Myocyte (in vitro differentiated cells): ENCODE results near the gene PDPN. TPM values are rescaled to one million over a fixed set of nuclear protein-coding genes. Genes with fewer than 3 reads are reported as not detected.
A peak's percentile ranks its signal among the peaks of the same experiment; 100 is the strongest.
"Not testable (repeated sequence)": the region's sequence is repeated elsewhere in the genome, so short reads cannot be mapped to it uniquely, and the experiment has no call there.

Experiments used
- DNase-seq: peaks from one replicate; pipeline ENCODE4 v3.0.0-alpha.2; 2012; ENCODE audit warnings: low read depth
- polyA plus RNA-seq: library from polyadenylated mRNA; unstranded; fragments of >200 nt; gene quantifications from one replicate; pipeline ENCODE4 v1.2.1, GENCODE V29; 2012; ENCODE audit warnings: missing spikeins
- total RNA-seq: library from RNA; depleted of rRNA; stranded (reverse); fragments of >200 nt; gene quantifications from 2 replicates; pipeline ENCODE4 v1.2.3, GENCODE V29; 2014

PDPN gene
- 0.99 and 2.7 TPM in 2 replicates for total RNA-seq
- polyA plus RNA-seq = 17.7 TPM

GRCh38 chr1:13583595-13583965, at the start of gene PDPN:
PDPN (plus strand) TSS chr1:13583832; CDS start chr1:13584034, 202 bp downstream.
- no peak for DNase-seq

- no peak for DNase-seq
Observed at GRCh38 chr1:13535227-13535626, 48.4 kb upstream of the PDPN start.

GRCh38 chr1:13536571-13536970, 47.1 kb upstream of the PDPN start:
- DNase-seq = no peak

- DNase-seq = no peak
Observed at GRCh38 chr1:13538832-13539231, 44.8 kb upstream of the PDPN start.

GRCh38 chr1:13539683-13540082, 43.9 kb upstream of the PDPN start:
- no peak for DNase-seq

GRCh38 chr1:13540866-13541265, 42.8 kb upstream of the PDPN start:
- no peak for DNase-seq

- no peak for DNase-seq
Observed at GRCh38 chr1:13541435-13542215, 42.0 kb upstream of the PDPN start.

- DNase-seq = peak; percentile 3
Observed at GRCh38 chr1:13543451-13544220, 40.0 kb upstream of the PDPN start.

GRCh38 chr1:13544221-13544556, 39.4 kb upstream of the PDPN start:
- no peak for DNase-seq

- no peak for DNase-seq
Observed at GRCh38 chr1:13546791-13547190, 36.8 kb upstream of the PDPN start.

- DNase-seq = no peak
Observed at GRCh38 chr1:13548281-13548680, 35.4 kb upstream of the PDPN start.

- DNase-seq = no peak
Observed at GRCh38 chr1:13549021-13549420, 34.6 kb upstream of the PDPN start.

- no peak for DNase-seq
Observed at GRCh38 chr1:13549521-13549920, 34.1 kb upstream of the PDPN start.

- peak; percentile 3 for DNase-seq
Observed at GRCh38 chr1:13550663-13551062, 33.0 kb upstream of the PDPN start.

GRCh38 chr1:13554798-13555197, 28.8 kb upstream of the PDPN start:
- DNase-seq = no peak

- DNase-seq = no peak
Observed at GRCh38 chr1:13556224-13556764, 27.3 kb upstream of the PDPN start.

GRCh38 chr1:13560541-13560940, 23.1 kb upstream of the PDPN start:
- DNase-seq = no peak

- not testable (repeated sequence) for DNase-seq
Observed at GRCh38 chr1:13562981-13563380, 20.7 kb upstream of the PDPN start.

- no peak for DNase-seq
Observed at GRCh38 chr1:13564073-13564472, 19.6 kb upstream of the PDPN start.

GRCh38 chr1:13570435-13570834, 13.2 kb upstream of the PDPN start:
- not testable (repeated sequence) for DNase-seq

- DNase-seq = no peak
Observed at GRCh38 chr1:13570924-13571323, 12.7 kb upstream of the PDPN start.

GRCh38 chr1:13573586-13573985, 10.0 kb upstream of the PDPN start:
- DNase-seq = no peak
